ENCODE measurements around the gene CFAP210. TPM values are rescaled to one million over a fixed set of nuclear protein-coding genes. Genes with fewer than 3 reads are reported as not detected.

Gene CFAP210
- total RNA-seq, 1 experiment from 2014 or later, result 0.20 TPM

DNA sequence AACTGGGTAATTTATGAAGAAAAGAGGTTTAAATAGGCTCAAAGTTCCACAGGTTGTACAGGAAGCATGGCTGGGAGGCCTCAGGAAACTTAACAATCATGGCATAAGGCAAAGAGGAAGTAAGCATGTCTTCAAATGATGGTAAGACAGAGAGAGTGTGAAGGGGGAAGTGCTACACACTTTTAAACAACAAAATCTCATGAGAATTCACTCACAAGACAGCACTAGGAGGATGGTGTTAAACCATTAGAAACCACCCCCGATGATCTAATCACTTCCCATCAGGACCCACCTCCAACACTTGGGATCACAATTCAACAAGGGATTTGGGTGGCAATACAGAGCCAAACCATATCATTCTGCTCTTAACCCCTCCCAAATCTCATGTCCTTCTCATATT lies 34.9 kb downstream of the CFAP210 start (continued):
- TF ChIP-seq OVOL2 (CRISPR knock-in tag; IDR thresholded peaks at IDR 0.05; ENCODE audit: borderline replicate concordance) (no peak), NR3C1 (CRISPR knock-in tag; conservative IDR thresholded peaks at IDR 0.05; ENCODE audit: low read depth) (no peak), CBFB (CRISPR knock-in tag; IDR thresholded peaks at IDR 0.05; ENCODE audit: low read depth) (no peak), IRF2 (CRISPR knock-in tag; IDR thresholded peaks at IDR 0.05; ENCODE audit: borderline replicate concordance, low read depth) (no peak)

DNA sequence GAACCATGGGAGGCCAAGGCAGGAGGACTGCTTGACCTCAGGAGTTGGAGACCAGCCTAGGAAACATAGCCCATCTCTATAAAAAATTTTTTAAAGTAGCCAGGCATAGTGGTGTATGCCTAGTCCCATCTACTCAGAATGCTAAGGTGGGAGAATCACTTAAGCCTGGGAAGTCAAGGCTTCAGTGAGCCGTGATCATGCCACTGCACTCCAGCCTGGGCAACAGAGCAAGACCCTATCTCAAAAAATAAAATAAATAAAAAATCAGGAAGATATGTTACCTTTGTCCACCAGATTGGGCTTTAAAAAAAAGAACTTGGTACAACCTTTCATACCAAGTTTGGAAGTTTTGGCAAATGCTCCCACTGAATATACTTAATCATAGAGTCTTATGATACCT lies 35.3 kb downstream of the CFAP210 start:
- H3K27me3 Mint-ChIP-seq (ENCODE audit: low read depth), result no peaks in the 10 kb centered on the region; the same call in 1 of the 2 replicates
- ATAC-seq (no peak), DNase-seq (ENCODE audit: low spot score) (no peak)
- H3K4me3 Mint-ChIP-seq, result no peak overlapping the region
- H3K4me1 Mint-ChIP-seq, result no peaks in the 10 kb centered on the region
- CTCF ChIA-PET, result no interaction called here
- POLR2A ChIA-PET, result no interaction called here
- H3K36me3 Mint-ChIP-seq, result no peaks in the 10 kb centered on the region
- no peaks in the 10 kb centered on the region for H3K9me3 Mint-ChIP-seq
- no peak overlapping the region for H3K27ac Mint-ChIP-seq
- TF ChIP-seq, protein P1, sequence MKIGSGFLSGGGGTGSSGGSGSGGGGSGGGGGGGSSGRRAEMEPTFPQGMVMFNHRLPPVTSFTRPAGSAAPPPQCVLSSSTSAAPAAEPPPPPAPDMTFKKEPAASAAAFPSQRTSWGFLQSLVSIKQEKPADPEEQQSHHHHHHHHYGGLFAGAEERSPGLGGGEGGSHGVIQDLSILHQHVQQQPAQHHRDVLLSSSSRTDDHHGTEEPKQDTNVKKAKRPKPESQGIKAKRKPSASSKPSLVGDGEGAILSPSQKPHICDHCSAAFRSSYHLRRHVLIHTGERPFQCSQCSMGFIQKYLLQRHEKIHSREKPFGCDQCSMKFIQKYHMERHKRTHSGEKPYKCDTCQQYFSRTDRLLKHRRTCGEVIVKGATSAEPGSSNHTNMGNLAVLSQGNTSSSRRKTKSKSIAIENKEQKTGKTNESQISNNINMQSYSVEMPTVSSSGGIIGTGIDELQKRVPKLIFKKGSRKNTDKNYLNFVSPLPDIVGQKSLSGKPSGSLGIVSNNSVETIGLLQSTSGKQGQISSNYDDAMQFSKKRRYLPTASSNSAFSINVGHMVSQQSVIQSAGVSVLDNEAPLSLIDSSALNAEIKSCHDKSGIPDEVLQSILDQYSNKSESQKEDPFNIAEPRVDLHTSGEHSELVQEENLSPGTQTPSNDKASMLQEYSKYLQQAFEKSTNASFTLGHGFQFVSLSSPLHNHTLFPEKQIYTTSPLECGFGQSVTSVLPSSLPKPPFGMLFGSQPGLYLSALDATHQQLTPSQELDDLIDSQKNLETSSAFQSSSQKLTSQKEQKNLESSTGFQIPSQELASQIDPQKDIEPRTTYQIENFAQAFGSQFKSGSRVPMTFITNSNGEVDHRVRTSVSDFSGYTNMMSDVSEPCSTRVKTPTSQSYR (CRISPR knock-in tag; IDR thresholded peaks at IDR 0.05), result no peak
- TF ChIP-seq ESRRA (CRISPR knock-in tag; IDR thresholded peaks at IDR 0.05; ENCODE audit: borderline replicate concordance), result no peak
- TF ChIP-seq KAT7 (CRISPR knock-in tag; IDR thresholded peaks at IDR 0.05; ENCODE audit: borderline replicate concordance), result no peak
- TF ChIP-seq, protein P2, sequence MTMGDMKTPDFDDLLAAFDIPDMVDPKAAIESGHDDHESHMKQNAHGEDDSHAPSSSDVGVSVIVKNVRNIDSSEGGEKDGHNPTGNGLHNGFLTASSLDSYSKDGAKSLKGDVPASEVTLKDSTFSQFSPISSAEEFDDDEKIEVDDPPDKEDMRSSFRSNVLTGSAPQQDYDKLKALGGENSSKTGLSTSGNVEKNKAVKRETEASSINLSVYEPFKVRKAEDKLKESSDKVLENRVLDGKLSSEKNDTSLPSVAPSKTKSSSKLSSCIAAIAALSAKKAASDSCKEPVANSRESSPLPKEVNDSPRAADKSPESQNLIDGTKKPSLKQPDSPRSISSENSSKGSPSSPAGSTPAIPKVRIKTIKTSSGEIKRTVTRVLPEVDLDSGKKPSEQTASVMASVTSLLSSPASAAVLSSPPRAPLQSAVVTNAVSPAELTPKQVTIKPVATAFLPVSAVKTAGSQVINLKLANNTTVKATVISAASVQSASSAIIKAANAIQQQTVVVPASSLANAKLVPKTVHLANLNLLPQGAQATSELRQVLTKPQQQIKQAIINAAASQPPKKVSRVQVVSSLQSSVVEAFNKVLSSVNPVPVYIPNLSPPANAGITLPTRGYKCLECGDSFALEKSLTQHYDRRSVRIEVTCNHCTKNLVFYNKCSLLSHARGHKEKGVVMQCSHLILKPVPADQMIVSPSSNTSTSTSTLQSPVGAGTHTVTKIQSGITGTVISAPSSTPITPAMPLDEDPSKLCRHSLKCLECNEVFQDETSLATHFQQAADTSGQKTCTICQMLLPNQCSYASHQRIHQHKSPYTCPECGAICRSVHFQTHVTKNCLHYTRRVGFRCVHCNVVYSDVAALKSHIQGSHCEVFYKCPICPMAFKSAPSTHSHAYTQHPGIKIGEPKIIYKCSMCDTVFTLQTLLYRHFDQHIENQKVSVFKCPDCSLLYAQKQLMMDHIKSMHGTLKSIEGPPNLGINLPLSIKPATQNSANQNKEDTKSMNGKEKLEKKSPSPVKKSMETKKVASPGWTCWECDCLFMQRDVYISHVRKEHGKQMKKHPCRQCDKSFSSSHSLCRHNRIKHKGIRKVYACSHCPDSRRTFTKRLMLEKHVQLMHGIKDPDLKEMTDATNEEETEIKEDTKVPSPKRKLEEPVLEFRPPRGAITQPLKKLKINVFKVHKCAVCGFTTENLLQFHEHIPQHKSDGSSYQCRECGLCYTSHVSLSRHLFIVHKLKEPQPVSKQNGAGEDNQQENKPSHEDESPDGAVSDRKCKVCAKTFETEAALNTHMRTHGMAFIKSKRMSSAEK (CRISPR knock-in tag; IDR thresholded peaks at IDR 0.05; ENCODE audit: borderline replicate concordance), result no peak
- TF ChIP-seq, protein P3, sequence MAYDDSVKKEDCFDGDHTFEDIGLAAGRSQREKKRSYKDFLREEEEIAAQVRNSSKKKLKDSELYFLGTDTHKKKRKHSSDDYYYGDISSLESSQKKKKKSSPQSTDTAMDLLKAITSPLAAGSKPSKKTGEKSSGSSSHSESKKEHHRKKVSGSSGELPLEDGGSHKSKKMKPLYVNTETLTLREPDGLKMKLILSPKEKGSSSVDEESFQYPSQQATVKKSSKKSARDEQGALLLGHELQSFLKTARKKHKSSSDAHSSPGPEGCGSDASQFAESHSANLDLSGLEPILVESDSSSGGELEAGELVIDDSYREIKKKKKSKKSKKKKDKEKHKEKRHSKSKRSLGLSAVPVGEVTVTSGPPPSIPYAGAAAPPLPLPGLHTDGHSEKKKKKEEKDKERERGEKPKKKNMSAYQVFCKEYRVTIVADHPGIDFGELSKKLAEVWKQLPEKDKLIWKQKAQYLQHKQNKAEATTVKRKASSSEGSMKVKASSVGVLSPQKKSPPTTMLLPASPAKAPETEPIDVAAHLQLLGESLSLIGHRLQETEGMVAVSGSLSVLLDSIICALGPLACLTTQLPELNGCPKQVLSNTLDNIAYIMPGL (CRISPR knock-in tag; IDR thresholded peaks at IDR 0.05), result no peak
- TF ChIP-seq CBFB (CRISPR knock-in tag; IDR thresholded peaks at IDR 0.05; ENCODE audit: low read depth), result no peak
- no peak for TF ChIP-seq FOXJ3 (CRISPR knock-in tag; IDR thresholded peaks at IDR 0.05; ENCODE audit: borderline replicate concordance)
- TF ChIP-seq, protein P4, sequence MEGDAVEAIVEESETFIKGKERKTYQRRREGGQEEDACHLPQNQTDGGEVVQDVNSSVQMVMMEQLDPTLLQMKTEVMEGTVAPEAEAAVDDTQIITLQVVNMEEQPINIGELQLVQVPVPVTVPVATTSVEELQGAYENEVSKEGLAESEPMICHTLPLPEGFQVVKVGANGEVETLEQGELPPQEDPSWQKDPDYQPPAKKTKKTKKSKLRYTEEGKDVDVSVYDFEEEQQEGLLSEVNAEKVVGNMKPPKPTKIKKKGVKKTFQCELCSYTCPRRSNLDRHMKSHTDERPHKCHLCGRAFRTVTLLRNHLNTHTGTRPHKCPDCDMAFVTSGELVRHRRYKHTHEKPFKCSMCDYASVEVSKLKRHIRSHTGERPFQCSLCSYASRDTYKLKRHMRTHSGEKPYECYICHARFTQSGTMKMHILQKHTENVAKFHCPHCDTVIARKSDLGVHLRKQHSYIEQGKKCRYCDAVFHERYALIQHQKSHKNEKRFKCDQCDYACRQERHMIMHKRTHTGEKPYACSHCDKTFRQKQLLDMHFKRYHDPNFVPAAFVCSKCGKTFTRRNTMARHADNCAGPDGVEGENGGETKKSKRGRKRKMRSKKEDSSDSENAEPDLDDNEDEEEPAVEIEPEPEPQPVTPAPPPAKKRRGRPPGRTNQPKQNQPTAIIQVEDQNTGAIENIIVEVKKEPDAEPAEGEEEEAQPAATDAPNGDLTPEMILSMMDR (IDR thresholded peaks at IDR 0.05), result no peak
- TF ChIP-seq RELA (CRISPR knock-in tag; IDR thresholded peaks at IDR 0.05; ENCODE audit: borderline replicate concordance), result no peak
- TF ChIP-seq, protein P5, sequence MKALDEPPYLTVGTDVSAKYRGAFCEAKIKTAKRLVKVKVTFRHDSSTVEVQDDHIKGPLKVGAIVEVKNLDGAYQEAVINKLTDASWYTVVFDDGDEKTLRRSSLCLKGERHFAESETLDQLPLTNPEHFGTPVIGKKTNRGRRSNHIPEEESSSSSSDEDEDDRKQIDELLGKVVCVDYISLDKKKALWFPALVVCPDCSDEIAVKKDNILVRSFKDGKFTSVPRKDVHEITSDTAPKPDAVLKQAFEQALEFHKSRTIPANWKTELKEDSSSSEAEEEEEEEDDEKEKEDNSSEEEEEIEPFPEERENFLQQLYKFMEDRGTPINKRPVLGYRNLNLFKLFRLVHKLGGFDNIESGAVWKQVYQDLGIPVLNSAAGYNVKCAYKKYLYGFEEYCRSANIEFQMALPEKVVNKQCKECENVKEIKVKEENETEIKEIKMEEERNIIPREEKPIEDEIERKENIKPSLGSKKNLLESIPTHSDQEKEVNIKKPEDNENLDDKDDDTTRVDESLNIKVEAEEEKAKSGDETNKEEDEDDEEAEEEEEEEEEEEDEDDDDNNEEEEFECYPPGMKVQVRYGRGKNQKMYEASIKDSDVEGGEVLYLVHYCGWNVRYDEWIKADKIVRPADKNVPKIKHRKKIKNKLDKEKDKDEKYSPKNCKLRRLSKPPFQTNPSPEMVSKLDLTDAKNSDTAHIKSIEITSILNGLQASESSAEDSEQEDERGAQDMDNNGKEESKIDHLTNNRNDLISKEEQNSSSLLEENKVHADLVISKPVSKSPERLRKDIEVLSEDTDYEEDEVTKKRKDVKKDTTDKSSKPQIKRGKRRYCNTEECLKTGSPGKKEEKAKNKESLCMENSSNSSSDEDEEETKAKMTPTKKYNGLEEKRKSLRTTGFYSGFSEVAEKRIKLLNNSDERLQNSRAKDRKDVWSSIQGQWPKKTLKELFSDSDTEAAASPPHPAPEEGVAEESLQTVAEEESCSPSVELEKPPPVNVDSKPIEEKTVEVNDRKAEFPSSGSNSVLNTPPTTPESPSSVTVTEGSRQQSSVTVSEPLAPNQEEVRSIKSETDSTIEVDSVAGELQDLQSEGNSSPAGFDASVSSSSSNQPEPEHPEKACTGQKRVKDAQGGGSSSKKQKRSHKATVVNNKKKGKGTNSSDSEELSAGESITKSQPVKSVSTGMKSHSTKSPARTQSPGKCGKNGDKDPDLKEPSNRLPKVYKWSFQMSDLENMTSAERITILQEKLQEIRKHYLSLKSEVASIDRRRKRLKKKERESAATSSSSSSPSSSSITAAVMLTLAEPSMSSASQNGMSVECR (CRISPR knock-in tag; IDR thresholded peaks at IDR 0.05; ENCODE audit: borderline replicate concordance), result no peak
- no peak for TF ChIP-seq ZNF317 (CRISPR knock-in tag; IDR thresholded peaks at IDR 0.05; ENCODE audit: borderline replicate concordance, low read depth)
- TF ChIP-seq ZNF671 (CRISPR knock-in tag; IDR thresholded peaks at IDR 0.05), result no peak
- TF ChIP-seq, protein P6, sequence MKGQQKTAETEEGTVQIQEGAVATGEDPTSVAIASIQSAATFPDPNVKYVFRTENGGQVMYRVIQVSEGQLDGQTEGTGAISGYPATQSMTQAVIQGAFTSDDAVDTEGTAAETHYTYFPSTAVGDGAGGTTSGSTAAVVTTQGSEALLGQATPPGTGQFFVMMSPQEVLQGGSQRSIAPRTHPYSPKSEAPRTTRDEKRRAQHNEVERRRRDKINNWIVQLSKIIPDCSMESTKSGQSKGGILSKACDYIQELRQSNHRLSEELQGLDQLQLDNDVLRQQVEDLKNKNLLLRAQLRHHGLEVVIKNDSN (CRISPR knock-in tag; IDR thresholded peaks at IDR 0.05), result no peak
- no peak for TF ChIP-seq ZNF263 (CRISPR knock-in tag; IDR thresholded peaks at IDR 0.05; ENCODE audit: low read depth)
- TF ChIP-seq TEAD1 (CRISPR knock-in tag; IDR thresholded peaks at IDR 0.05), result no peak
- no peak for TF ChIP-seq RORB (CRISPR knock-in tag; IDR thresholded peaks at IDR 0.05)
- no peak for TF ChIP-seq JUN (CRISPR knock-in tag; IDR thresholded peaks at IDR 0.05)
